ENCODE data around the gene MAP3K21.

DNA sequence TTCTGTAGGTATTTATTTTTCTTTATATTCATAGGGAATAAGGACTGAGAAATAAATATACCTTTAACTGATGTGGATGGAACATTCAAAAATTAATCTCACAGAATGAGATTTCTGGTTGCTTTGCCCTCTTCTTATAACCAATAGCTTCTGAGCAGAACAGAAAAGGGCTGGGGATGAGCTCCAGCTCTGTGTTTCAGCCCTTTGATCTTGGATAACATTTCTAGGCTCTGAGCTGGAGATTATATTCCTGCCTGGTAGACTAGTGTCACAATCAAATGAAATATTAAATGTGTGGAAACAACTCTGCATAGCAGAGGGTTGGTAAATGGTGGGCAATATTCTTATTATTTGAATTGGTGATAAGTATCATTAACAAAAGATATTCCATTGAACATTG, 14.6 kb downstream of the MAP3K21 start:
- TF ChIP-seq, protein P1, sequence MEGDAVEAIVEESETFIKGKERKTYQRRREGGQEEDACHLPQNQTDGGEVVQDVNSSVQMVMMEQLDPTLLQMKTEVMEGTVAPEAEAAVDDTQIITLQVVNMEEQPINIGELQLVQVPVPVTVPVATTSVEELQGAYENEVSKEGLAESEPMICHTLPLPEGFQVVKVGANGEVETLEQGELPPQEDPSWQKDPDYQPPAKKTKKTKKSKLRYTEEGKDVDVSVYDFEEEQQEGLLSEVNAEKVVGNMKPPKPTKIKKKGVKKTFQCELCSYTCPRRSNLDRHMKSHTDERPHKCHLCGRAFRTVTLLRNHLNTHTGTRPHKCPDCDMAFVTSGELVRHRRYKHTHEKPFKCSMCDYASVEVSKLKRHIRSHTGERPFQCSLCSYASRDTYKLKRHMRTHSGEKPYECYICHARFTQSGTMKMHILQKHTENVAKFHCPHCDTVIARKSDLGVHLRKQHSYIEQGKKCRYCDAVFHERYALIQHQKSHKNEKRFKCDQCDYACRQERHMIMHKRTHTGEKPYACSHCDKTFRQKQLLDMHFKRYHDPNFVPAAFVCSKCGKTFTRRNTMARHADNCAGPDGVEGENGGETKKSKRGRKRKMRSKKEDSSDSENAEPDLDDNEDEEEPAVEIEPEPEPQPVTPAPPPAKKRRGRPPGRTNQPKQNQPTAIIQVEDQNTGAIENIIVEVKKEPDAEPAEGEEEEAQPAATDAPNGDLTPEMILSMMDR (conservative IDR thresholded peaks at IDR 0.05; ENCODE audit: low read depth, low read length): no peak
- TF ChIP-seq, protein P2, sequence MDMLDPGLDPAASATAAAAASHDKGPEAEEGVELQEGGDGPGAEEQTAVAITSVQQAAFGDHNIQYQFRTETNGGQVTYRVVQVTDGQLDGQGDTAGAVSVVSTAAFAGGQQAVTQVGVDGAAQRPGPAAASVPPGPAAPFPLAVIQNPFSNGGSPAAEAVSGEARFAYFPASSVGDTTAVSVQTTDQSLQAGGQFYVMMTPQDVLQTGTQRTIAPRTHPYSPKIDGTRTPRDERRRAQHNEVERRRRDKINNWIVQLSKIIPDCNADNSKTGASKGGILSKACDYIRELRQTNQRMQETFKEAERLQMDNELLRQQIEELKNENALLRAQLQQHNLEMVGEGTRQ (IDR thresholded peaks at IDR 0.05; ENCODE audit: low read depth, low read length): no peak
- no peak for TF ChIP-seq POLR2A (IDR thresholded peaks at IDR 0.05; ENCODE audit: low read depth, low read length)
